Kidney (tissue), 14 donors: ENCODE data around the gene ZNF580. TPM values are rescaled to one million over a fixed set of nuclear protein-coding genes. Genes with fewer than 3 reads are reported as not detected.
A peak's percentile ranks its signal among the peaks of the same experiment; 100 is the strongest.

Experiments
- DNase-seq, 5 donors: peaks; one replicate each; pipeline ENCODE4 v3.0.0-alpha.2; 2013 to 2020
- FAIRE-seq: peaks from 2 replicates; lab custom pipeline; 2012; peaks lifted over from hg19 to GRCh38; lab: Jason Lieb, UNC
- H3K27ac ChIP-seq, 2 donors: one replicate each; pipeline ENCODE4 v1.7.0; 2013; ENCODE audit warnings: low read depth in 2 of 2, low read length in 2 of 2, inconsistent platforms in 1 of 2
- H3K27me3 ChIP-seq: one replicate; pipeline ENCODE4 v1.7.1; 2013; ENCODE audit warnings: low read length, inconsistent platforms; ENCODE audit not compliant: control insufficient read depth, insufficient read depth
- H3K36me3 ChIP-seq, 3 donors: one replicate each; pipeline versions ENCODE4 v1.7.0 to v1.7.1; 2013; ENCODE audit warnings: low read length in 3 of 3, control low read depth in 1 of 3, inconsistent platforms in 1 of 3; ENCODE audit not compliant: insufficient read depth in 3 of 3, control insufficient read depth in 2 of 3
- H3K4me1 ChIP-seq, 3 donors: one replicate each; pipeline versions ENCODE4 v1.7.0 to v1.7.1; 2013; ENCODE audit warnings: low read length in 3 of 3, inconsistent platforms in 1 of 3, low read depth in 1 of 3; ENCODE audit not compliant: control insufficient read depth in 2 of 3, insufficient read depth in 2 of 3
- H3K4me3 ChIP-seq, 3 donors: one replicate each; pipeline versions ENCODE4 v1.7.0 to v1.8.1; 2013; ENCODE audit warnings: low read length in 3 of 3, control low read depth in 1 of 3, inconsistent platforms in 1 of 3
- H3K9ac ChIP-seq, 3 donors: one replicate each; pipeline versions ENCODE4 v1.7.0 to v1.7.1; 2013; ENCODE audit warnings: low read length in 3 of 3, control low read depth in 1 of 3, inconsistent platforms in 1 of 3
- H3K9me3 ChIP-seq, 3 donors: one replicate each; pipeline versions ENCODE4 v1.7.0 to v1.7.1; 2013; ENCODE audit warnings: low read length in 3 of 3, control low read depth in 1 of 3, inconsistent platforms in 1 of 3; ENCODE audit not compliant: control insufficient read depth in 2 of 3, insufficient read depth in 1 of 3
- intact Hi-C: fragments of 100-400 bp; cut with DNase I; formaldehyde crosslinking; loops from one replicate; pipeline ENCODE4 v1.11.1; 2022
- polyA plus RNA-seq: library from polyadenylated mRNA; stranded (reverse); fragments of 350-450 nt; fragmentation: Illumina TruSeq; extraction: RNeasy Lipid Tissue Mini Kit (QIAGEN cat#74804); gene quantifications from one replicate; pipeline ENCODE4 v1.2.3, GENCODE V29; 2014; ENCODE audit warnings: low read depth, low replicate concordance; ENCODE audit not compliant: insufficient read depth
- total RNA-seq: library from RNA; stranded (reverse); fragmentation: NEBNext Ultra II Directional; extraction: Animal tissue kit (Norgen Biotek cat#: 25700); gene quantifications from one replicate; pipeline ENCODE4 v1.2.1, GENCODE V29; 2021
- TF ChIP-seq, protein P1 (sequence below): IDR thresholded peaks from 3 replicates; pipeline ENCODE4 v1.5.1; 2012; ENCODE audit warnings: mild to moderate bottlenecking, moderate library complexity, borderline replicate concordance; ENCODE audit not compliant: insufficient read depth; ENCODE audit errors: extremely low read depth
- donor health status: control.
- donor health status: control.
- donor health status: control.
- donor health status: control.
- donor health status: control.
- donor health status: DM: yes; HTN: yes; CAD: no.
- donor health status: Normal renal cell carcinoma (clear cell type).

ZNF580 gene
- total and polyA plus RNA-seq, 2 donors from 2014 or later, result 47.0 to 56.8 TPM

DNA sequence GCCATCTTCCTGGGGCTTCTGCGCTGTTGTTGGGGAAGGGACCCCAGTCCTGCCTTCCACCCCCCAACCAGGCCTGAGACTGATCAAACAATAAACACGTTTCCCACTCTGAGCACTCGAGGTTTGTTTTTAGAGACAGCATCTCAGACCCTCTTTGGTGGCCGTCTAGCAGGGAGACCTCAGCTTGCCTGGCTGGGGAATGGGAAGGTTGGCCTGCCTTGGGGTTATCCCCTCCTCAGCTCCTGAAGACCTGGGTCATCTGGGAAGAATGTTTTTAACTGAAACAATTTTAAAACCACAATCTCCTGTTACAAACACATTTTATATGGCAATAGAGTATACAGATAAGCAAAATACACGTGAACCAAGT is 4.7 kb downstream of the ZNF580 start:
- FAIRE-seq, result no peak
- H3K27ac ChIP-seq, result no peak overlapping the region
- DNase-seq, result peak in 1 of 5 donors; percentile 43
- intact Hi-C loops, result no loop called here
- peaks cover 0 to 42% (median 4%) of the 10 kb centered on the region in 3 donors for H3K4me1 ChIP-seq
- H3K9ac ChIP-seq, result no peak overlapping the region
- no peaks in the 10 kb centered on the region for H3K36me3 ChIP-seq
- no peaks in the 10 kb centered on the region for H3K27me3 ChIP-seq
- H3K4me3 ChIP-seq, result no peak overlapping the region
- no peaks in the 10 kb centered on the region for H3K9me3 ChIP-seq
- TF ChIP-seq, protein P1, sequence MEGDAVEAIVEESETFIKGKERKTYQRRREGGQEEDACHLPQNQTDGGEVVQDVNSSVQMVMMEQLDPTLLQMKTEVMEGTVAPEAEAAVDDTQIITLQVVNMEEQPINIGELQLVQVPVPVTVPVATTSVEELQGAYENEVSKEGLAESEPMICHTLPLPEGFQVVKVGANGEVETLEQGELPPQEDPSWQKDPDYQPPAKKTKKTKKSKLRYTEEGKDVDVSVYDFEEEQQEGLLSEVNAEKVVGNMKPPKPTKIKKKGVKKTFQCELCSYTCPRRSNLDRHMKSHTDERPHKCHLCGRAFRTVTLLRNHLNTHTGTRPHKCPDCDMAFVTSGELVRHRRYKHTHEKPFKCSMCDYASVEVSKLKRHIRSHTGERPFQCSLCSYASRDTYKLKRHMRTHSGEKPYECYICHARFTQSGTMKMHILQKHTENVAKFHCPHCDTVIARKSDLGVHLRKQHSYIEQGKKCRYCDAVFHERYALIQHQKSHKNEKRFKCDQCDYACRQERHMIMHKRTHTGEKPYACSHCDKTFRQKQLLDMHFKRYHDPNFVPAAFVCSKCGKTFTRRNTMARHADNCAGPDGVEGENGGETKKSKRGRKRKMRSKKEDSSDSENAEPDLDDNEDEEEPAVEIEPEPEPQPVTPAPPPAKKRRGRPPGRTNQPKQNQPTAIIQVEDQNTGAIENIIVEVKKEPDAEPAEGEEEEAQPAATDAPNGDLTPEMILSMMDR, result no peak

GRCh38 chr19:55646889-55647731 is 6.3 kb downstream of the ZNF580 start:
- TF ChIP-seq, protein P1, result no peak
- no peak for FAIRE-seq
- H3K27ac ChIP-seq, result peak overlapping the region; percentile 28 to 89
- peak overlapping the region; percentile 5 to 72 (median 10) for H3K9ac ChIP-seq
- no peaks in the 10 kb centered on the region for H3K9me3 ChIP-seq
- DNase-seq, result peak in 1 of 5 donors; percentile 48
- H3K27me3 ChIP-seq, result no peaks in the 10 kb centered on the region
- intact Hi-C loops, result no loop called here
- no peaks in the 10 kb centered on the region for H3K36me3 ChIP-seq
- H3K4me3 ChIP-seq, result peak overlapping the region; percentile 41 to 84 (median 65)
- H3K4me1 ChIP-seq, result peaks cover 0 to 39% (median 4%) of the 10 kb centered on the region in 3 donors

- Histone ChIP-seq H3K27me3 (no peaks in the 10 kb centered on the region), H3K9ac (peak within 1 kb of the TSS; percentile 10 to 72 (median 72)), H3K36me3 (no peaks in the 10 kb centered on the region), H3K4me1 (peaks cover 0 to 32% (median 3%) of the 10 kb centered on the region in 3 donors), H3K27ac (peak within 1 kb of the TSS; percentile 52 to 89), H3K9me3 (no peaks in the 10 kb centered on the region), H3K4me3 (peak within 1 kb of the TSS; percentile 58 to 84 (median 65))
- intact Hi-C loops, result no loop called here
- no peak for FAIRE-seq
- peak; percentile 86 to 91 (median 90) for DNase-seq
- TF ChIP-seq, protein P1, result no peak
Measured at GRCh38 chr19:55647732-55648584, 7.2 kb downstream of the ZNF580 start, which contains the start of gene CCDC106. CCDC106 (plus strand) TSS chr19:55648212; CDS start chr19:55649047, 835 bp downstream.
